HG03520 (cell line): ENCODE results near the gene TMED7.
"Not testable (repeated sequence)": the region's sequence is repeated elsewhere in the genome, so short reads cannot be mapped to it uniquely, and the experiment has no call there.

Source experiments
- ATAC-seq: cut with Tn5 transposase; IDR thresholded peaks from one replicate; pipeline ENCODE4 v1.9.1; 2021; ENCODE audit warnings: mild to moderate bottlenecking, moderate library complexity; ENCODE audit not compliant: unreplicated experiment

The TMED7 gene

GRCh38 chr5:115625579-115626444, at the start of gene TMED7:
TMED7 (minus strand) TSS chr5:115626036; CDS start chr5:115625792, 244 bp downstream.
- peak; percentile 86 for ATAC-seq

DNA sequence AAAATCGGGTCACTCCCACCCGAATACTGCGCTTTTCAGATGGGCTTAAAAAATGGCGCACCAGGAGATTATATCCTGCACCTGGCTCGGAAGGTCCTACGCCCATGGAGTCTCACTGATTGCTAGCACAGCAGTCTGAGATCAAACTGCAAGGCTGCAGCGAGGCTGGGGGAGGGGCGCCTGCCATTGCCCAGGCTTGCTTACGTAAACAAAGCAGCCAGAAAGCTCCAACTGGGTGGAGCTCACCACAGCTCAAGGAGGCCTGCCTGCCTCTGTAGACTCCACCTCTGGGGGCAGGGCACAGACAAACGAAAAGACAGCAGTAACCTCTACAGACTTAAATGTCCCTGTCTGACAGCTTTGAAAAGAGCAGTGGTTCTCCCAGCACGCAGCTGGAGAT, 48.9 kb upstream of the TMED7 start:
- not testable (repeated sequence) for ATAC-seq

DNA sequence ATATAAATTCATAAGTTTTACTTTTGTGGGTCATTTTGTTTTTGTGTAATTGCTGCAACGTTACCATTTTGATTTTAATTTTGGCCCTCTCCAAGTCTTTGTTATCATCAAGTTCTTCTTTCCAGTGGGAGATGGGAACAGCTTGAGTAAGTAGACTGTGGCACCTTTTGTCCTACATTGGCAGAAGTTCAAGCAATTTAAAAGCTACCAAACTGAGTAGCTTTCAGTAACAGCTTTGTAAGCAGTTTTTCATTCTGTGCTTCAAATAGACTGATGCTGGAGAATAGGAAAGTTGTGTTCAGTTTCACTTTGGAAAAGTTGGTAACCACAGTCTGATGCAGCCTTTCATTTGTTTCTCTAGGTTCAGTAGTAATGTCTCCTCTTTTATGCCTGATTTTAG, 47.8 kb upstream of the TMED7 start:
- ATAC-seq: no peak

DNA sequence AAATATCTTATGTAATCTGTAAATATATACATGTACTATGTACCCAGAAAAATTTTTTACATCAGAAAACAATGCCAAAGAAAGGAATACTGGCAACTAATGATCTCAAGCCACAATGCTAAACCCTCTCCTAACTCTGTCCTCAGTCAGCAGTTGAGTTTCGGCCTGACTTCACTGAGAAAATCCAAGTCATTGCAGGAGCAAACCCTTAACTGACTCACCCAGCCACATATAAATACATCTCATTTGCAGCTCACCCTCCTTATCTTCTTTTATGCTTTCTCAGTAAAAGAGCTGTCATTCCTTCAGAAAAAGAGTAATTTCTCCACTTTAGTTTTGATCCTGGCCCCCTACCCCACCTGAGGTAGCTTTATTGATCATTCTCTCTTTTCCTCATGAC, 46.1 kb upstream of the TMED7 start:
- no peak for ATAC-seq

GRCh38 chr5:115666023-115666422, 40.2 kb upstream of the TMED7 start:
- ATAC-seq: no peak

GRCh38 chr5:115661563-115661962, 35.7 kb upstream of the TMED7 start:
- no peak for ATAC-seq

DNA sequence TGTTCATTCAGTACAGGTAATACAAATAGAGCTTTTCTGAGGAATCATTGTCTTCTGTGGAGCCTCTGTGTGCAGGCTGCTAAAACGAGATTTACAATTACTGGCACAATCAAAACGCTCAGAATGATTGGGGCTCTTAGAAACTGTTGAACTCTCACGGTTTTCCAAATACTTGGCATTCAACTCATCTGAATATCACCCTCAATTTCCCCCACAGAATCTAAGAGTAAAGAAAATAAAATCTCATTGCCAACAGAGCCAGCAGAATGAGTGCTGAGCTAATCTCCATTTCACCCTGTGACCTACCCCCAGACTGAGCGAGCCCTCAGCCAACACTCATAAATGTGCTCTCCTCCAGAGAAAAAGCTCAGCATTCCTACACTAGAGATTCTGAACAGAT, 35.3 kb upstream of the TMED7 start:
- ATAC-seq: no peak

GRCh38 chr5:115657881-115658233, 32.0 kb upstream of the TMED7 start:
- no peak for ATAC-seq

- no peak for ATAC-seq
These were observed 31.5 kb upstream of the TMED7 start for GRCh38 chr5:115657125-115657880.

GRCh38 chr5:115656404-115656803, 30.6 kb upstream of the TMED7 start:
- no peak for ATAC-seq

DNA sequence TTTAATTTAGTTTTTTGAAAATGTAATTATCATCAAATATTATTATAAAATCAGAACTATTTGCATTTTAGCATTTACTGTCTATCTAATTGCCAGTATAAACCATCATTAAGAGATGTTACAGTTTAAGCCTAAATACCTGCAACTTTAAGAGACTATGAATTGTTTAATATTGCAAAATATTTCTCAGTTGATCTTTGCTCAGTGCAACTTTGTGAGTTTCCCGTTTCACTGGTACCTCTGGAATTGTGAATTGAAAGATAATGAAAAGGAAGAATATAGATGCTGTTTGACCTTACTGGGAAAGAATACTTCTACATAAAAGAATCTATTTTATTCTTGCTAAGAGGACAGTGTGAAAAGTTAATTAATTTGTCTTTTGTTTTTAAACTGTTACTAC, 30.2 kb upstream of the TMED7 start:
- no peak for ATAC-seq

DNA sequence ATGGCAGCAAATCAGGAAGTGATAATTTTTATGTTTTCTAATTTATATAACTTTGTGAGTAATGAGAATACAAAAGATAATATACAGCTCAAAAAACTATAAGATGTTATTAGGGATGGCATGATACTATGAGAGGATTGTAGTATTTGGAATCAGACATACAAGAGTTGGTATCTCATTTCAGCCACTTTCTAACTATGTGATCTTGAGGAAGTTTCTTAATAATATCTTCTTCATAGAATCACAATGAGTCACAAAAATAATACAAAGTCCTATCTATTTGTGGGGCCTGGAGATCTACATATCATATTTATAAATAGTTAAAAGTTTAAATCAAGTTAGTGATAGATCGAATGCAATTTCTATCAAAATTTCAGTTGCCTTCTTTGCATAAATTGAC, 23.7 kb upstream of the TMED7 start:
- ATAC-seq: no peak

DNA sequence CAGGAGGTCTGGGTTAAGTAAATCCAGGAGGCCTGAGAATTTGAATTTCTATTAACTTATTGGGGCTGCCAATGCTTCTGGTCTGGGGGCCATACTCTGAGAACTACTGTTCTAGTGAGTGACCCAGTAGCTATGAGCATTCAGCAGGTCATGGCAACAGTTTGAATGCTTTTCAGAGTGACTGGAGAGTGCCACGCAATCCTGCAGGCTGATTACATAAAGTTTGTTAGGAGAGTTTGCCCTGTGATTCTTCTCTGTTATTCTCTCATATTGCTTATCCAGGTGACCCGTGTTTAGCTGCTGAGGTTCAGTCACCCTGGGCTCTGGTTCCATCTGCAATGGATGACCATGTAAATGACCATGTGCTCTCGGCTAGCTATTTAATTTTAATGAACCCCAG, 22.2 kb upstream of the TMED7 start:
- no peak for ATAC-seq

DNA sequence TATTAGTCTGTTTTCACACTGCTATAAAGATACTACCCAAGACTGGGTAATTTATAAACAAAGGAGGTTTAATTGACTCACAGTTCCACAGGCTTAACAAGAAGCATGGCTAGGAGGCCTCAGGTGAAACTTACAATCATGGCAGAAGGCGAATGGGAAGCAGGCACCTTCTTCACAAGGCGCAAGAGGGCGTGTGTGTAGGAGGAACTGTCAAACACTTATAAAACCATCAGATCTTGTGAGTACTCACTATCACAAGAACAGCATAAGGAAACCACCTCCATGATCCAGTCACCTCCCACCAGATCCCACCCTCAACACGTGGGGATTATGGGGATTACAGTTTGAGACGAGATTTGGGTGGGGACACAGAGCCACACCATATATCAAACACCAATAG, 19.6 kb upstream of the TMED7 start:
- not testable (repeated sequence) for ATAC-seq

GRCh38 chr5:115644046-115644445, 18.2 kb upstream of the TMED7 start:
- no peak for ATAC-seq

DNA sequence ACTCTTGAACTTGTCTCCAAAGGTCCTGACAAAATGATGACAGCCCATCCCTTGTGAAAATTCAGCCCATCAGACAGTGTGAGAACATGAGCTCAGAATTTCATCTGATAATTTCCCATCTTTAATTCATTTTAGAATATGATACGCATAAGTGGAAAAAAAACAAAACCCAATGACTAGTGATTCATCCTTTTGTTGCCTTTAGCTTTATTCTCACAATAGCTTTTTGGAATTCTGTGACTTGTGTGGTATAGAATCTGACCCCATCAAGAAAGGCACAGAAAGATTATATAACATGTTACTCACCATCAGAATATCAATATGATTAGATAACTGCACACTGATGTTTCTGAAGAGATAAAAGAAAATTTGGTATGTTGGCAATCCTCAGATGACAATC, 16.1 kb upstream of the TMED7 start:
- no peak for ATAC-seq

DNA sequence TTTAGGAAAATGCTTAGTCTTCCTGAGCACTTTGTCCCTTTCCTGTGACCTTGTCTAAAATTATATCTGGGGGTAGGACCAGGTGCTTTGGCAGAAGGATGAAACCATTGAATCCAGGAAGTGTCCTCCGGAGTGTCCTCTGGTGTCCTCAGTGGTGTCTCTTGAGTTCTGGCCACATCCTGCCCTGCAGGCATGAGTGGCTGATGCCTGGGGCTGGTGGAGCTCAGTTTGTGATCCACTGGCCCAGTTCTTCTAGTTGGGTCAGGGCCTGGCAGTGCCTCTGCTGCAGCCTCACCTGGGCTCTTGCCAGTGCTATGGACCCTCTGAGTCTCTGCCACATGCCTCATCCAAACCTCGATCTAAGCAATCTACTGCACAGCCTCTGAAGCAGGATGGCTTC, 14.4 kb upstream of the TMED7 start:
- ATAC-seq: no peak

DNA sequence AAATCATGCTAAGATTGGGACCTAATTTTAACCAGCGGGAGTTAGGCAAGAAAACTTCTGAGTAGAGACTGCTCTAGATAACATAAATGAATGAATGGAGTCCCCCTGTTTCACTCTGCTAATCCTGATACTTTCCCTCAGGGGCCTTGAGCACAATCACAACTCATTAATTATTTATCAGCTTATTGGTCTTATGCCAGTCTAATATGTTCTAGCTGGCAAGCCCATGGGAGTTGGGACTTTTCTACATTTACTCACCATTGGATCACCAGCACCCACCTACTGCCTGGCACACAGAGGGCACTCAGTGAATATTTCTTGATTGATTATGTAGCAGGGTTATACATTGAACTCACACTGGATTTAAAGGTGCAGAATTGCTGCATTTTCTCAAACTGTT, 13.5 kb upstream of the TMED7 start:
- ATAC-seq: no peak

GRCh38 chr5:115637507-115637906, 11.7 kb upstream of the TMED7 start:
- no peak for ATAC-seq

DNA sequence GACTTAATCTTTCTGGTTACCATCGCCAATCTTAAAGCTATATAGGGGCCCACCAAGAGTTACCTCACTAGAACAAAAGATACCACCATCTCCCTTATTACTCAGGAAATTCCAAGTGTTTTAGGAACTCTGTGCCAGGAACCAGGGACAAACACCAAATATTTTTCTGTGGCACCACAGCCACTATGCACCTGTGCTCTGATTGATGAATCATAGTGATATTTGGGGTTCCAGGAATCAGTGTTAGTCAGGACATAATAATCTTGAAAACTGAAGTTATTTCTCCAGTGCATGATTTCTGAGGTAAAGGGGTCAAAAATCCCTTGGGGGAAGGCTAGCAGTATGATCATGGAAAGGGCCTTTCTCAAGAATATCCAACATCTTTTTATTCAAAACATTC, 10.2 kb upstream of the TMED7 start:
- no peak for ATAC-seq

DNA sequence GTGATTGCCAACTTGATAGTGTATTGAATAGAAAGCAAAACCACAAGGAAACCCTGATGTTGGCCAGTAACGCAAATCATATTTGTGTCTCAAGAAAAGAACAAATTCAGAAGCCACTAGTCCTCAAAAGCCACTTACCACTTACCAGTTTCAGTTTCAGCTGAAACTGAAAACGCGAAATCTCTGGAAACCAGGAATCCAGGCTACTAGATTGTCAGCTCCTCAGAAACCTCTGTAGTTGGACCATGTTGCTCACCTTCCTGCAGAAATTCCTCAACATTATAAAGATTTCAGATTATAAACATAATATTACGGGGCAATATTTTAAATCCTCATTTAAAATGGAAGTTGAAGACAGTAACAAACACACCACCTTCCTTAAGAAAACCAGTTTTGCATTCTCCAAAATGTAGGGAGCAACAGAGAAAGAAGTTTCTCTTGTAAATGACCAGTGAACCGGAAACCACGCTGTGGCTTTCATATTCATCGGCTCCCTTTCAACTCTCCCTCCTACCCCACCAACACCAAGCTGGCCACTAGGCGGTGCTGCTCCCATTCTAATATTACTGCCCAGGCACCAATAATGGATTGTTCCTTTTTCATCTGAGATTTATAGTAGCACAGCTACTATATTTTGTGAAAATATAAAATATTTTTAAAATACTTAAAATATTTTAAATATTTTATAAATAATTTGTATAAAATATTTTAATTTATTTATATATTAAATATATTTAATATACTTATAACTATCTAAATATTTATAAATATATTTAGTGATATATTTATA, 8.7 kb upstream of the TMED7 start:
- peak; percentile 53 for ATAC-seq

- no peak for ATAC-seq
These were observed 4.1 kb upstream of the TMED7 start for GRCh38 chr5:115629903-115630302.
